AG09309 (cell line): ENCODE measurements around the gene GABRB1.

Source experiments
- DNase-seq: peaks from one replicate; pipeline ENCODE4 v3.0.0-alpha.2; 2010; ENCODE audit warnings: low read depth
- H3K4me3 ChIP-seq: 2 replicates; pipeline ENCODE4 v1.5.1; 2011; ENCODE audit warnings: mild to moderate bottlenecking, low read depth, low read length, moderate library complexity; ENCODE audit not compliant: control insufficient read depth
- TF ChIP-seq, protein P1 (sequence below): IDR thresholded peaks from 2 replicates; pipeline ENCODE4 v1.5.1; 2011; ENCODE audit warnings: mild to moderate bottlenecking, low read depth, low read length, inconsistent platforms; ENCODE audit not compliant: insufficient read depth, control insufficient read depth; ENCODE audit errors: missing control alignments

Gene GABRB1

DNA sequence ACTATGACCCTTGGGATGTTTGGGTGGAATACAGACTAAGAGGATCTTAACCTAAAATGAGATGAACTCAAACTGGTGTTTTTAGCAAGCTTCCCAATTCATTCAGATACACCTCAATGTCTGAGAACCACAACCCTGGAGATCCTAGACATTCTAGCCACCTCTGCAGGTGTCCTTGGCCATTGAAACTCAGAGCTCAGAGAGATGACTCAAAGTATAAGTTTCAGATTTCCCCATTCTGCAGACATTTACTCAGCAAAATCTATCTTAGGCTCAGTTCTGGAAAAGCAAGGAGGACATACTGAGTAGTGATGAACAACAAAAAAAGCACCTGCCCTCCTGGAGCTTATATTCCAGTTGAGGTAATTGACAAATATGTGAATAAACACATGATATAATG, 384.4 kb downstream of the GABRB1 start:
- no peak overlapping the region for H3K4me3 ChIP-seq
- no peak for DNase-seq
- TF ChIP-seq, protein P1, sequence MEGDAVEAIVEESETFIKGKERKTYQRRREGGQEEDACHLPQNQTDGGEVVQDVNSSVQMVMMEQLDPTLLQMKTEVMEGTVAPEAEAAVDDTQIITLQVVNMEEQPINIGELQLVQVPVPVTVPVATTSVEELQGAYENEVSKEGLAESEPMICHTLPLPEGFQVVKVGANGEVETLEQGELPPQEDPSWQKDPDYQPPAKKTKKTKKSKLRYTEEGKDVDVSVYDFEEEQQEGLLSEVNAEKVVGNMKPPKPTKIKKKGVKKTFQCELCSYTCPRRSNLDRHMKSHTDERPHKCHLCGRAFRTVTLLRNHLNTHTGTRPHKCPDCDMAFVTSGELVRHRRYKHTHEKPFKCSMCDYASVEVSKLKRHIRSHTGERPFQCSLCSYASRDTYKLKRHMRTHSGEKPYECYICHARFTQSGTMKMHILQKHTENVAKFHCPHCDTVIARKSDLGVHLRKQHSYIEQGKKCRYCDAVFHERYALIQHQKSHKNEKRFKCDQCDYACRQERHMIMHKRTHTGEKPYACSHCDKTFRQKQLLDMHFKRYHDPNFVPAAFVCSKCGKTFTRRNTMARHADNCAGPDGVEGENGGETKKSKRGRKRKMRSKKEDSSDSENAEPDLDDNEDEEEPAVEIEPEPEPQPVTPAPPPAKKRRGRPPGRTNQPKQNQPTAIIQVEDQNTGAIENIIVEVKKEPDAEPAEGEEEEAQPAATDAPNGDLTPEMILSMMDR = no peak

DNA sequence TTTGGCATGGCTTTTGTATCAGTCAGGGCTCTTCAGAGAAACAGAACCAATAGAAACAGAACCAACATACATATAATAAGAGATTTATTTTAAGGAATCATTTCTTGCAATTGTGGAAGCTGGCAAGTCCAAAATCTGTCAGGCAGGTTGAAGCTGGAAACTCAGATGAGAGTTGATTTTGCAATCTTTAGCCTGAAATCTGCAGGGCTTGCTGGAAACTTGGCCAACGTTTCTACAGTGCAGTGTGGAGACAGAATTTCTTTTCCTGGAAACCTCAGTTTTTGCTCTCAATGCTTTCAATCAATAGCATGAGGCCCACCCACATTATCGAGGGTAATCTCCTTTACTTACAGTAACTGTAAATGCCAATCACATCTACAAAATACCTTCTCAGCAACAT, 386.8 kb downstream of the GABRB1 start:
- DNase-seq = no peak
- TF ChIP-seq, protein P1 = no peak
- H3K4me3 ChIP-seq = no peak overlapping the region

DNA sequence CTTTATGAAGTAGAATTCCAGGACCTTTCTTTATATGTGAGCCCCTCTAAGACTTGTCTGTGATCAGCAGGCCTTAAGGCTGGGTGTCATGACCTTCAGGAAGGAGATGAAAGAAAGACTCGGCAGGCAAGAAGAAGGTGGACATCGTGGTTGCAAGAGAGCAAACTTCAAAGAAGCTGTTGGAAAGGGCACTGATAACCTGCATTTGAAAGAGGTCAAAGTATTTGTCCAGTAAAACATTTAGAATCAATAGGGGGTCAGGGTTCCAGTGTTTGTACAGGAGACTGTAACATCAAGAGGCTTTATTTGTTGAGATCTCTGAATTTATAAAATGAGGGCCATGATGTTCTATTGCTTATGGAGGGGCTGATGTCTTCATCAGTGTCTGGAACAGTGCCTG, 387.9 kb downstream of the GABRB1 start:
- no peak overlapping the region for H3K4me3 ChIP-seq
- DNase-seq = no peak
- TF ChIP-seq, protein P1 = no peak

DNA sequence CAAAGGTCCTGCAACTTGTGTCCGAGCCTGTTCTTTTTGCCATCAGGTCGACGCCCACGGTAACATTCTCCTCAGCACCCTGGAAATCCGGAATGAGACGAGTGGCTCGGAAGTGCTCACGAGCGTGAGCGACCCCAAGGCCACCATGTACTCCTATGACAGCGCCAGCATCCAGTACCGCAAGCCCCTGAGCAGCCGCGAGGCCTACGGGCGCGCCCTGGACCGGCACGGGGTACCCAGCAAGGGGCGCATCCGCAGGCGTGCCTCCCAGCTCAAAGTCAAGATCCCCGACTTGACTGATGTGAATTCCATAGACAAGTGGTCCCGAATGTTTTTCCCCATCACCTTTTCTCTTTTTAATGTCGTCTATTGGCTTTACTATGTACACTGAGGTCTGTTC, 394.3 kb downstream of the GABRB1 start:
- no peak overlapping the region for H3K4me3 ChIP-seq
- TF ChIP-seq, protein P1 = no peak
- DNase-seq = no peak

DNA sequence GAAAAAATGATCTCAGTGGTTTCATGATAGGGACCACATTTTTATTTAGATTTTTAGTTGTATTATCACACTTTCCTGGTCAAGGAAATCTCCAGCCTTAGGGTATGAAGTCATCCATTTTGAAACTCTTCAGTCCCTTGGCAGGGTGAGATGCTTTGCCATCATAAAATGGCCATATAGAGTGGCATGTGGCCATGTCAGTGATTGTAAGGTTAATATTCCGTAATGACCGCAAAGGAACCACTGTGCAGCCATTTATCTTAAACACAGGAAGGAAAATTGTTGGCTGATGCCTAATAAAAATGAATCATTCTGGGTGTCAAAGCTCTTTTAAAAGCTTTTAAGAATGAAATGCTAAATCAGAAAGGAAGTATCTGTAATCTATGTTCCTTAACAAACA, 396.6 kb downstream of the GABRB1 start:
- TF ChIP-seq, protein P1 = no peak
- no peak for DNase-seq
- no peak overlapping the region for H3K4me3 ChIP-seq

DNA sequence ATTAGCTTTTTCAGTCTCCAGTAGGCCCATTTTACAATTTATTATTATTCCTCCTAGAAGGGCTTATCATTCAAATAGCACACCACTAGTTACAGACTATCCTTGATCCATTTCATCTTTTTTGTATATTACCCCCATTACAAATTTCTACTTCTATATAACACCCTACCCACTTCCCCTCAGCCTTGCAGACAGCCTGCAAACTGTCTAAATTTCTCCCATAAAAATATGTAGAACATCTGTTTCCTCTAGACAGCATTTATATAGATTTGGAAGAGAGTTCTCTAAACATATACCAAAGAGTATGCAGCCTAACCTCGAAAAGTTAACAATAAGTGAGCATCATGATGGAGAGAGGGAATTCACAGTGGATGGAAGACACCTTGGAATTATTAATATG, 401.4 kb downstream of the GABRB1 start:
- no peak for DNase-seq
- no peak overlapping the region for H3K4me3 ChIP-seq

More for the DNA sequence above, 401.4 kb downstream of the GABRB1 start:
- TF ChIP-seq, protein P1 = no peak
